Measurements from ENCODE around the gene ABL1.

Gene ABL1

DNA sequence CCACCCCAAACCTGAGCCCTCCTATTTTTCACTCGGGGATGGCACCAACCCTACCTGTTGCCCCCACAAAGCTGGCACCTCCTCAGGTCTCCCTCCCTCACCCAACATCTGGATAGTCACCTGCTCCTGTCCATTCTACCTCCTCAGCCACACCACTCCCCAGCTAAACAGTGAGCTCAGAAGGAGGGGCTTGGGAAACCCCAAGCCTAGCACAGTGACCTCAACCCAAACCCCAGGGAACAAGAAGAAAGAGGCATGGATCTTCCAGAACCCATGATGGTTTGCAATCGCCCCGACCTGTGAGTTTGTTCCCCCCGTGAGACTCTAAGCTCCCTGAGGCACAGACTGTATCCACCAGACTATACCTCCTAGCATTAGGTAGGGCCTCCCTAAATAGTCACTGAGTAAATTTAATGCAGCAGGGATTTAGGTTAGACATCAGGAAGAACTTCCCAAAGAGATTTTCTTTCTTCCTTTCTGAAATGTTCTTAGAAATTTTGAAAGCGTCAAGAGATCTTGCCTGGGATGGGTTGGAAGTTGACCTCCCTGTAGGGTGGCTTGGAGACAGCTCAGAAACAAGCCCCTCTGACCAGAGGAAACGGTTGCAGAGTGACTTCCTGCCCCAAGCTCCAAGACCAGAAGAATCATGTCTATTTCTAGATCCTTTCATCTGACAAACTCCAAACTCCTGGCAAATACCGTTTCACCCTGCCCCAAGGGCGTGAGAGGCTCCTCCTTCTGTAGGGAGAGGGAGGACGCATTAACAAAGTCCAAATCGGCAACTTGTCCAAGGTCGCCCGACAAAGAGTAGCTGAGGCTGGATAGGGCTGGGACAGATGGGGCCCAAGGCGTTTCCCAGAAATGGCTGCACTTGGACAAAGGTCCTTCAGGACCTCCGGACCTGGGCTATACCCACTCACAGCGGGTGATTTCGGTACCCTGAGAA, 99.9 kb downstream of the ABL1 start:
- TF ChIP-seq, protein P1, sequence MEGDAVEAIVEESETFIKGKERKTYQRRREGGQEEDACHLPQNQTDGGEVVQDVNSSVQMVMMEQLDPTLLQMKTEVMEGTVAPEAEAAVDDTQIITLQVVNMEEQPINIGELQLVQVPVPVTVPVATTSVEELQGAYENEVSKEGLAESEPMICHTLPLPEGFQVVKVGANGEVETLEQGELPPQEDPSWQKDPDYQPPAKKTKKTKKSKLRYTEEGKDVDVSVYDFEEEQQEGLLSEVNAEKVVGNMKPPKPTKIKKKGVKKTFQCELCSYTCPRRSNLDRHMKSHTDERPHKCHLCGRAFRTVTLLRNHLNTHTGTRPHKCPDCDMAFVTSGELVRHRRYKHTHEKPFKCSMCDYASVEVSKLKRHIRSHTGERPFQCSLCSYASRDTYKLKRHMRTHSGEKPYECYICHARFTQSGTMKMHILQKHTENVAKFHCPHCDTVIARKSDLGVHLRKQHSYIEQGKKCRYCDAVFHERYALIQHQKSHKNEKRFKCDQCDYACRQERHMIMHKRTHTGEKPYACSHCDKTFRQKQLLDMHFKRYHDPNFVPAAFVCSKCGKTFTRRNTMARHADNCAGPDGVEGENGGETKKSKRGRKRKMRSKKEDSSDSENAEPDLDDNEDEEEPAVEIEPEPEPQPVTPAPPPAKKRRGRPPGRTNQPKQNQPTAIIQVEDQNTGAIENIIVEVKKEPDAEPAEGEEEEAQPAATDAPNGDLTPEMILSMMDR (IDR thresholded peaks at IDR 0.05; ENCODE audit: control extremely low read depth, extremely low read depth, low read depth, missing control alignments) = no peak
- CTCF ChIA-PET = interaction anchor here (1.1 to 1.7 kb wide), 5 partner anchors 9 to 234 kb away, joined by 3 to 5 read pairs (median 5); no protein-coding TSS in a partner anchor
- POLR2A ChIA-PET = no interaction called here
- DNase-seq (ENCODE audit: extremely low spot score) = no peak

DNA sequence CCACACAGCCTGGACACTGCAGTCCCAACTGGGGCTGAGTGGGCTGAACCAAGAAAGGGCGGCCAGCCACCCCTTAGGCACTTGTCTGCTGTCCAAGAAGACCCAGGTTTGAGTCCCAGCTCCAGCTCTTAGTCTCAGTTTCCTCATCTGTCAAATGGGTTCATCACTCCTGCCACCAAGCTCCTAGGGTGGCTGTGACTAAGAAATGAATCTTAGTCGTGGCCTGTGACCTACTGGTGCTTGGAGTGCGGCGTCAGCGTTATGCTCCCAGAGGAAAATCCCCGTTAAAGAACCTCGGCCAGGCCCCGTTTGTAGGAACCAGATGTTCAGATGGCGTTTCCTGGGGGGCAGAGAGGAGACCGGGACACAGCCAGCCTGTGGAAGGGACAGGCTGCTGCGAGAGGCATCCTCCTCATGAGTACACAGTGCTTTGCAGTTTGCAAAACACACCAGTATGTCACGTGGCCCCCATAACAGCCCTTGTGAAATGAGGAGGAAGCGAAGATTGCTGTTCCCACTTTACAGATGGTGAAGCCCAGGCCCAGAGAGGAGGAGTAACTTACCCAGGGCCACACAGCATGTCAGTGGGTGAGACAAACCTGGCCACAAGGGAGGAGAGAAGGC, 100.7 kb downstream of the ABL1 start:
- DNase-seq (ENCODE audit: extremely low spot score) = no peak
- POLR2A ChIA-PET = no interaction called here
- TF ChIP-seq, protein P1 (IDR thresholded peaks at IDR 0.05; ENCODE audit: control extremely low read depth, extremely low read depth, low read depth, missing control alignments) = no peak
- CTCF ChIA-PET = interaction anchor here (1.1 to 2.0 kb wide), 5 partner anchors 10 to 235 kb away, joined by 3 to 7 read pairs (median 5); no protein-coding TSS in a partner anchor

DNA sequence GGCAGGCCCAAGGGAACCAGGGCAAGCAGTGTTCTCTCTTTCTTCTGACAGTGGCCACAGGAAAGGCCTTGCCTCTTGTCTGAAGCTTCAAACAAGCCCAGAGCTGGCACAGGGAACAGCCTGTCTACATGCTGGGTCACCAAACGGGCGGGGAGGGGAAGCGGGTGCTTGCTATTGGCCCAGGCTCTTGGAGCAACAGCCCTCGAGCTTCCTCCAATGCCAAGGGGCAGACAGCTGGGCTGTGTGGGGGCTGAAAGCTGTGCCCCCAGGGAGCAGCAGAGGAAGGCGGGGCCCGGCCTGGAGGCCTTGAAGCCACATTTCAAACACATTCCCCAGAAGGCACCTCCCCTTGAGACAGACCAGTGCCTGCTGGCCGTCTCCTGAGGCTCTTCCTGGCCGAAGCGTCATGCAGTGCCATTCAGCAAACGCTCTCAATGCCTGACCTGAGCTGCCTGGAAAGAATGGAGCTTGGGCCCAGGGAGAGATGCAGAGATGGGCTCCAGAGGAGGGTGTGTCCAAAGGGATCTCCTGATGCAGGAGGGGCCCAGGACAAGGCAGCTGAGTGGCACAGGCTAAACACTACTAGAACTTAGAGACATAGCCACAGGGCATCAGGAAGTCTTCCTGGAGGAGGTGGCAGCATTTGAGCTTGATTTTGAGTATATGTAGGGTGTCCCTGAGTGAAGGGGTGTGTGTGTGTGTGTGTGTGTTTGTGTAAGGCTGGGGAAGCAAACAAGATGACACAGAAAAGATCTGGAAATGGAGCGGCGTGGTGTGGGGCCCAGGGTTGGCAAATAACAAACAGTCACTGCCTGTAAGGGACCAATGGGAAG, 101.4 kb downstream of the ABL1 start:
- no peak for DNase-seq (ENCODE audit: extremely low spot score)
- ChIA-PET CTCF (interaction anchor here (2.0 kb wide), 1 partner anchor 235 kb away, joined by 7 read pairs; no protein-coding TSS in a partner anchor), POLR2A (no interaction called here)
- TF ChIP-seq, protein P1 (IDR thresholded peaks at IDR 0.05; ENCODE audit: control extremely low read depth, extremely low read depth, low read depth, missing control alignments) = no peak
